ENCODE measurements around the gene LGALS14.

- TF ChIP-seq POLR2A (IDR thresholded peaks at IDR 0.05) (no peak), CTCF (IDR thresholded peaks at IDR 0.05) (no peak), EP300 (IDR thresholded peaks at IDR 0.05) (no peak)
Measured at GRCh38 chr19:39670998-39671397, 33.3 kb upstream of the LGALS14 start.
